Lung microvascular endothelial cell (primary cell): ENCODE measurements around the gene HMGN3. TPM values are rescaled to one million over a fixed set of nuclear protein-coding genes. Genes with fewer than 3 reads are reported as not detected.

ENCODE experiments used
- DNase-seq, 2 donors: peaks; one replicate each; pipeline versions ENCODE4 v3.0.0 to v3.0.0-alpha.2; 2010; ENCODE audit warnings: low read depth in 2 of 2
- total RNA-seq: library from RNA; depleted of rRNA; stranded (reverse); fragments of >200 nt; gene quantifications from 2 replicates; pipeline ENCODE4 v1.2.1, GENCODE V29; 2014

HMGN3 gene
- total RNA-seq, 1 donor from 2014 or later = 61.1 TPM

- DNase-seq = no peak
Observed at GRCh38 chr6:79186564-79186963, 47.9 kb downstream of the HMGN3 start.

GRCh38 chr6:79184641-79185040 lies 49.8 kb downstream of the HMGN3 start:
- no peak for DNase-seq

- DNase-seq = no peak
Observed at GRCh38 chr6:79184086-79184485, 50.4 kb downstream of the HMGN3 start.

- DNase-seq = no peak
Observed at GRCh38 chr6:79180052-79180451, 54.4 kb downstream of the HMGN3 start.

- no peak for DNase-seq
Observed at GRCh38 chr6:79173378-79173777, 61.1 kb downstream of the HMGN3 start.

- peak; percentile 59 to 61 for DNase-seq
Observed at GRCh38 chr6:79170959-79171358, 63.5 kb downstream of the HMGN3 start.

GRCh38 chr6:79170431-79170830 lies 64.1 kb downstream of the HMGN3 start:
- no peak for DNase-seq

- no peak for DNase-seq
Observed at GRCh38 chr6:79168695-79168980, 65.8 kb downstream of the HMGN3 start.

GRCh38 chr6:79167931-79168694 lies 66.4 kb downstream of the HMGN3 start:
- DNase-seq = peak; percentile 23 to 47

GRCh38 chr6:79159846-79160245 lies 74.6 kb downstream of the HMGN3 start:
- no peak for DNase-seq

GRCh38 chr6:79158856-79159516 lies 75.5 kb downstream of the HMGN3 start:
- DNase-seq = no peak

GRCh38 chr6:79157961-79158644 lies 76.4 kb downstream of the HMGN3 start:
- no peak for DNase-seq

- DNase-seq = no peak
Observed at GRCh38 chr6:79152269-79152737, 82.2 kb downstream of the HMGN3 start.

Other genes with a start within 250 kb of the HMGN3 start
- 13.3 and 16.1 TPM in 2 replicates for gene PHIP, start 156.4 kb downstream of the HMGN3 start, total RNA-seq